ENCODE data around the gene ZNF521.
A peak's percentile ranks its signal among the peaks of the same experiment; 100 is the strongest.

Gene ZNF521

GRCh38 chr18:25113566-25113965 lies 238.4 kb downstream of the ZNF521 start:
- no peak for DNase-seq

- DNase-seq, result no peak
These were observed 239.0 kb downstream of the ZNF521 start for GRCh38 chr18:25112821-25113434.

GRCh38 chr18:25111377-25112288 lies 240.3 kb downstream of the ZNF521 start:
- DNase-seq, result peak; percentile 43

- no peak for DNase-seq
These were observed 242.5 kb downstream of the ZNF521 start for GRCh38 chr18:25109484-25109883.

- DNase-seq, result no peak
These were observed 248.4 kb downstream of the ZNF521 start for GRCh38 chr18:25103468-25104155.

GRCh38 chr18:25102662-25103061 lies 249.3 kb downstream of the ZNF521 start:
- DNase-seq, result no peak

GRCh38 chr18:25100418-25100817 lies 251.5 kb downstream of the ZNF521 start:
- DNase-seq, result no peak

- DNase-seq, result no peak
These were observed 252.1 kb downstream of the ZNF521 start for GRCh38 chr18:25099895-25100294.

- no peak for DNase-seq
These were observed 254.4 kb downstream of the ZNF521 start for GRCh38 chr18:25097569-25098056.

GRCh38 chr18:25097057-25097456 lies 254.9 kb downstream of the ZNF521 start:
- DNase-seq, result no peak

- DNase-seq, result no peak
These were observed 258.8 kb downstream of the ZNF521 start for GRCh38 chr18:25093141-25093540.

GRCh38 chr18:25089470-25089869 lies 262.5 kb downstream of the ZNF521 start:
- no peak for DNase-seq

- DNase-seq, result no peak
These were observed 265.1 kb downstream of the ZNF521 start for GRCh38 chr18:25086876-25087275.

GRCh38 chr18:25081001-25081400 lies 271.0 kb downstream of the ZNF521 start:
- no peak for DNase-seq

- no peak for DNase-seq
These were observed 271.8 kb downstream of the ZNF521 start for GRCh38 chr18:25080211-25080610.

- DNase-seq, result no peak
These were observed 273.8 kb downstream of the ZNF521 start for GRCh38 chr18:25077944-25078723.

- DNase-seq, result no peak
These were observed 274.7 kb downstream of the ZNF521 start for GRCh38 chr18:25077038-25077943.

- DNase-seq, result no peak
These were observed 276.2 kb downstream of the ZNF521 start for GRCh38 chr18:25075783-25076182.

GRCh38 chr18:25075331-25075730 lies 276.6 kb downstream of the ZNF521 start:
- no peak for DNase-seq

- no peak for DNase-seq
These were observed 277.0 kb downstream of the ZNF521 start for GRCh38 chr18:25074925-25075324.

- DNase-seq, result no peak
These were observed 279.8 kb downstream of the ZNF521 start for GRCh38 chr18:25072205-25072604.

All from NCI-H82 (cell line).